ENCODE data around the gene ADIPOR1.
"Not testable (repeated sequence)": the region's sequence is repeated elsewhere in the genome, so short reads cannot be mapped to it uniquely, and the experiment has no call there.

ADIPOR1 gene

GRCh38 chr1:202957733-202958543, at the start of gene ADIPOR1:
TSS of gene ADIPOR1 (minus strand) at chr1:202958312. CDS start at chr1:202951070, 7,242 bp downstream.
- H3K27ac ChIP-seq (ENCODE audit: low read length): no peak within 1 kb of the TSS
- peaks cover 9% of the 10 kb centered on the region for H3K36me3 ChIP-seq (ENCODE audit: control insufficient read depth, low read depth, low read length)
- no peaks in the 10 kb centered on the region for H3K9me3 ChIP-seq (ENCODE audit: control insufficient read depth, low read depth, low read length)

GRCh38 chr1:203006948-203007871, 49.1 kb upstream of the ADIPOR1 start, which contains the start of gene TMEM183A:
TSS of gene TMEM183A (plus strand) at chr1:203007374. CDS start at chr1:203007466, 92 bp downstream.
- Histone ChIP-seq H3K9ac (ENCODE audit: low read length) (peak within 1 kb of the TSS; percentile 90), H3K36me3 (ENCODE audit: control insufficient read depth, low read depth, low read length) (peaks cover 30% of the 10 kb centered on the region), H3K4me3 (ENCODE audit: low read length) (peak within 1 kb of the TSS; percentile 81), H3K4me1 (ENCODE audit: control insufficient read depth, low read depth, low read length) (peaks cover 4% of the 10 kb centered on the region), H3K9me3 (ENCODE audit: control insufficient read depth, low read depth, low read length) (no peaks in the 10 kb centered on the region), H3K27ac (ENCODE audit: low read length) (peak within 1 kb of the TSS; percentile 95), H3K27me3 (ENCODE audit: control insufficient read depth, insufficient read depth, low read length) (no peaks in the 10 kb centered on the region)

More at GRCh38 chr1:202957733-202958543, at the start of gene ADIPOR1:
- H3K4me1 ChIP-seq (ENCODE audit: control insufficient read depth, low read depth, low read length): peaks cover 6% of the 10 kb centered on the region
- H3K4me3 ChIP-seq (ENCODE audit: low read length): peak within 1 kb of the TSS; percentile 61
- peak within 1 kb of the TSS; percentile 79 for H3K9ac ChIP-seq (ENCODE audit: low read length)
- no peaks in the 10 kb centered on the region for H3K27me3 ChIP-seq (ENCODE audit: control insufficient read depth, insufficient read depth, low read length)

DNA sequence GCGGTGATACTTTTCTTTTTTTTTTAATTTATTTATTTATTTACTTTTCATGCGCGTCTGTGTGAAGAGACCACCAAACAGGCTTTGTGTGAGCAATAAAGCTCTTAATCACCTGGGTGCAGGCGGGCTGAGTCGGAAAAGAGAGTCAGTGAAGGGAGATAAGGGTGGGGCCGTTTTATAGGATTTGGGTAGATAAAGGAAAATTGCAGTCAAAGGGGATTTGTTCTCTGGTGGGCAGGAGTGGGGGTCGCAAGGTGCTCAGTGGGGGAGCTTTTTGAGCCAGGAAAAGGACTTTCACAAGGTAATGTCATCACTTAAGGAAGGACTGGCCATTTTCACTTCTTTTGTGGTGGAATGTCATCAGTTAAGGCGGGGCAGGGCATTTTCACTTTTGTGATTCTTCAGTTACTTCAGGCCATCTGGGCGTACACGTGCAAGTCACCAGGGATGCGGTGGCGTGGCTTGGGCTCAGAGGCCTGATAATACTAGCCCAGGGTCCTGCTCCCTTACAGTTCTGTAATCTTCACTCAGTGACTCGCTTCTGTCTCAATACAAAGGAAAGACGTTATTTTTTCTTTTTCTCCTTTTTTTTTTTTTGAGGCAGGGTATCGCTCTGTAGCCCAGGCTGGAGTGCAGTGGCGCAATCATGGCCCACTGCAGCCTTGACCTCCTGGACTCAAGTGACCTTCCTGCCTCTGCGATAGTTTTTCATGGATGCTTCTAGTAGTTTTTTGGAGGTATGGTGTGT, 47.5 kb upstream of the ADIPOR1 start:
- not testable (repeated sequence) for H3K9me3 ChIP-seq (ENCODE audit: control insufficient read depth, low read depth, low read length); H3K27me3 ChIP-seq (ENCODE audit: control insufficient read depth, insufficient read depth, low read length); H3K4me1 ChIP-seq (ENCODE audit: control insufficient read depth, low read depth, low read length)
- H3K27ac ChIP-seq (ENCODE audit: low read length): peak overlapping the region; percentile 92
- H3K9ac ChIP-seq (ENCODE audit: low read length): peak overlapping the region; percentile 90
- peak overlapping the region; percentile 81 for H3K4me3 ChIP-seq (ENCODE audit: low read length)
- H3K36me3 ChIP-seq (ENCODE audit: control insufficient read depth, low read depth, low read length): peaks cover 15% of the 10 kb centered on the region

- Histone ChIP-seq H3K9ac (ENCODE audit: low read length) (no peak overlapping the region), H3K4me3 (ENCODE audit: low read length) (no peak overlapping the region), H3K27ac (ENCODE audit: low read length) (no peak overlapping the region), H3K36me3 (ENCODE audit: control insufficient read depth, low read depth, low read length) (no peaks in the 10 kb centered on the region), H3K9me3 (ENCODE audit: control insufficient read depth, low read depth, low read length) (no peaks in the 10 kb centered on the region), H3K4me1 (ENCODE audit: control insufficient read depth, low read depth, low read length) (peaks cover 4% of the 10 kb centered on the region), H3K27me3 (ENCODE audit: control insufficient read depth, insufficient read depth, low read length) (no peaks in the 10 kb centered on the region)
Measured at GRCh38 chr1:203002951-203003350, 44.8 kb upstream of the ADIPOR1 start.

GRCh38 chr1:203001986-203002385, 43.9 kb upstream of the ADIPOR1 start:
- no peak overlapping the region for H3K4me3 ChIP-seq (ENCODE audit: low read length)
- H3K4me1 ChIP-seq (ENCODE audit: control insufficient read depth, low read depth, low read length): peaks cover 4% of the 10 kb centered on the region
- H3K36me3 ChIP-seq (ENCODE audit: control insufficient read depth, low read depth, low read length): no peaks in the 10 kb centered on the region
- no peaks in the 10 kb centered on the region for H3K9me3 ChIP-seq (ENCODE audit: control insufficient read depth, low read depth, low read length)
- H3K9ac ChIP-seq (ENCODE audit: low read length): no peak overlapping the region
- no peaks in the 10 kb centered on the region for H3K27me3 ChIP-seq (ENCODE audit: control insufficient read depth, insufficient read depth, low read length)
- no peak overlapping the region for H3K27ac ChIP-seq (ENCODE audit: low read length)

DNA sequence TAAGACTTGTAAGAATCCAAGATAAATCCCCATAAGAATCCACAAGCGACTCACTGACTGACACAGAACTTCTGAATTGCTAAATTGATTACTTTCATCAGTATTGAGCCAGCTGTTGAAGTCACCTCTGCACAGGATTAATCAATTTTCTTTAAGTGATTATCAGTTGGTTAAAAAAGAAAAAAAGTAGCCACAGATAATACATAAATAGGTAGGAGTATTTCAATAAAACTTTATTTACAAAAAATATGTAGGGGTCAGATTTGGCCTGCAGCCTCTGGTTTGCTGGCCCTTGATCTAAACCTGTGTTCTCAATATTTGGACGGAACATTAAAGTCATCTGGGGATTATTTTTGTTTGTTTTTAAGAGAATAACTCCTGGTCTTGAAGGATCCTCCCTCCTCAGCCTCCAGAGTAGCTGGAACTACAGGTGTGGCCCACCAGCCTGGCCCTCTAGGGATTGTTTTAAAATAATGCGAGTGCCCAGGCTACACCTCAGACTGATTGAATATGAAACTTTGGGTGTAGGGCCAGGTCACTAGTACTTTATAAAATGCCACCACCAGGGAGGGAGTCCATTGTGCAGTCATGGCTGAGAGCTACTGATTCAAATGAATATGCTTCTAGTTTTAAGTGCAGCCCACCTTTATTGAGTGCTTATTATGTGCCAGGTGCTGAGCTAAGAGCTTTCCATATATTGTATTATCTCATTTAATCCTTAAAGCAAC, 42.3 kb upstream of the ADIPOR1 start:
- no peak overlapping the region for H3K4me3 ChIP-seq (ENCODE audit: low read length)
- H3K27ac ChIP-seq (ENCODE audit: low read length): no peak overlapping the region
- H3K9ac ChIP-seq (ENCODE audit: low read length): no peak overlapping the region
- no peaks in the 10 kb centered on the region for H3K9me3 ChIP-seq (ENCODE audit: control insufficient read depth, low read depth, low read length)
- no peaks in the 10 kb centered on the region for H3K36me3 ChIP-seq (ENCODE audit: control insufficient read depth, low read depth, low read length)
- no peaks in the 10 kb centered on the region for H3K4me1 ChIP-seq (ENCODE audit: control insufficient read depth, low read depth, low read length)
- no peaks in the 10 kb centered on the region for H3K27me3 ChIP-seq (ENCODE audit: control insufficient read depth, insufficient read depth, low read length)

DNA sequence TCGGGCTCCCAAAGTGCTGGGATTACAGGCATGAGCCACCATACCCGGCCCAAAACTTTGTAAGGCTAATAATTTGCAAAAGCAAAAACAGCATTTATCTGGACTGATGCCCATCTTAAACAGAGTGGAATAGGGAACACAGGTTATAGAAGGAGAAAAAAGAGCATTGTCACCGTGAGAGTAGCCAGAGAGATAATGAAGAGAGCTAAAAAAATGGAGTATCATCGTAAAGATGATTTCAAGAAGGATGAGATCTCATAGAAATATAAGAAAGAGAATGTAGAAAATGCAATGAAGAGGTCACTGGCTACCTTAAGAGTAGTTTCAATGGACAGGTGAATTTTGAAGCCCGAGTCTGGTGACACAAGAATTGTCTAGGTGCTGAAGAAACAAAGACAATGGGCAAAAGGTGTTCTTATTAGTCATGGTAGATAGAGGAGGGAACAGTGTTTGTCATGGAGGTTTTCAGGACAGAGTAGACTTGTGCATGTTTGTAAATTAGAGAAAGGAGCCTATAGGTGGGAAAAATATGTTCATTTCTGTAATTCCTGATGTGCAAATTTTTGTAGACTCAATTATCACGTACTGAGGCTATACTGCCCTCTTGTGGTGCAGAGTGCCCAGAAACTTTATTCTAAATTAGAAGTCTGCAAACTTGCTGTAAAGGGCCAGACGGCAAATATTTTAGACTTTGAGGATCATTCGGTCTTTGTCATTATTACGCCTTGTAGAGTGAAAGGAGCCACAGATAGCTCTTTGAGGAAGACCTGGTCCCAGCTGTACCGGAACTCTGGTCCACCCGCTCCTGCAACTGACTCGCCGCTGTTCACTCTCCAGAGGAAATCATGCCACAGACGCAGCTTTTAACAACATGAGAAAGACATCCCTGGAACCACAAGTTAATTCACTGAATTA, 41.0 kb upstream of the ADIPOR1 start:
- no peak overlapping the region for H3K4me3 ChIP-seq (ENCODE audit: low read length)
- H3K4me1 ChIP-seq (ENCODE audit: control insufficient read depth, low read depth, low read length): no peaks in the 10 kb centered on the region
- H3K36me3 ChIP-seq (ENCODE audit: control insufficient read depth, low read depth, low read length): no peaks in the 10 kb centered on the region

GRCh38 chr1:202994756-202995155, 36.6 kb upstream of the ADIPOR1 start:
- H3K9ac ChIP-seq (ENCODE audit: low read length): no peak overlapping the region
- H3K9me3 ChIP-seq (ENCODE audit: control insufficient read depth, low read depth, low read length): no peaks in the 10 kb centered on the region
- H3K4me1 ChIP-seq (ENCODE audit: control insufficient read depth, low read depth, low read length): no peaks in the 10 kb centered on the region
- H3K4me3 ChIP-seq (ENCODE audit: low read length): no peak overlapping the region
- H3K27me3 ChIP-seq (ENCODE audit: control insufficient read depth, insufficient read depth, low read length): no peaks in the 10 kb centered on the region
- H3K27ac ChIP-seq (ENCODE audit: low read length): no peak overlapping the region
- H3K36me3 ChIP-seq (ENCODE audit: control insufficient read depth, low read depth, low read length): no peaks in the 10 kb centered on the region

More for the DNA sequence above, 41.0 kb upstream of the ADIPOR1 start:
- H3K27me3 ChIP-seq (ENCODE audit: control insufficient read depth, insufficient read depth, low read length): no peaks in the 10 kb centered on the region
- H3K9me3 ChIP-seq (ENCODE audit: control insufficient read depth, low read depth, low read length): no peaks in the 10 kb centered on the region
- H3K27ac ChIP-seq (ENCODE audit: low read length): no peak overlapping the region
- no peak overlapping the region for H3K9ac ChIP-seq (ENCODE audit: low read length)

DNA sequence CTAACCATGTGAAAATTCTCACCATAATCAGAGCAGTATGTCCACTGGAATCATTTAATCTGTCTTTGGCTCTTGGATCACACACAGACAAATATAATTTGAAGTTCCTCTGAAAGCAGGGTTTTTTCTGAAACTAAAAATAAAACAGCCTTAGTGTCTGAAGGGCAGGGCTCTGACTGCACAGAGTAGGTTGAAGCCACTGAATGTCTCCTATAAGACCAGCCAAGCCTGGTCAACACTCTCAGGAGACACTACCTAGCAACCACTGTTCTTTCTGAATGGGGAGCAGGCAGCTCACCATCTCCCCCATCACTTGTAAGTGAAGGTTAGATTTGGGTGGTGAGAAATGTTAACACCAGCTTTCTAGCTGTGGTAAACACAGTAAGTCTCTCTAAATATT, 33.0 kb upstream of the ADIPOR1 start:
- H3K4me1 ChIP-seq (ENCODE audit: control insufficient read depth, low read depth, low read length): no peaks in the 10 kb centered on the region
- H3K36me3 ChIP-seq (ENCODE audit: control insufficient read depth, low read depth, low read length): no peaks in the 10 kb centered on the region
- no peak overlapping the region for H3K27ac ChIP-seq (ENCODE audit: low read length)
- no peak overlapping the region for H3K4me3 ChIP-seq (ENCODE audit: low read length)
- no peaks in the 10 kb centered on the region for H3K27me3 ChIP-seq (ENCODE audit: control insufficient read depth, insufficient read depth, low read length)
- no peaks in the 10 kb centered on the region for H3K9me3 ChIP-seq (ENCODE audit: control insufficient read depth, low read depth, low read length)
- no peak overlapping the region for H3K9ac ChIP-seq (ENCODE audit: low read length)

- Histone ChIP-seq H3K27ac (ENCODE audit: low read length) (no peak overlapping the region), H3K4me3 (ENCODE audit: low read length) (no peak overlapping the region), H3K4me1 (ENCODE audit: control insufficient read depth, low read depth, low read length) (no peaks in the 10 kb centered on the region), H3K27me3 (ENCODE audit: control insufficient read depth, insufficient read depth, low read length) (no peaks in the 10 kb centered on the region), H3K9me3 (ENCODE audit: control insufficient read depth, low read depth, low read length) (no peaks in the 10 kb centered on the region), H3K9ac (ENCODE audit: low read length) (no peak overlapping the region), H3K36me3 (ENCODE audit: control insufficient read depth, low read depth, low read length) (no peaks in the 10 kb centered on the region)
Measured at GRCh38 chr1:202989879-202990278, 31.8 kb upstream of the ADIPOR1 start.
